ENCODE results near the gene CTDSPL. TPM values are rescaled to one million over a fixed set of nuclear protein-coding genes. Genes with fewer than 3 reads are reported as not detected.

Gene CTDSPL
- polyA plus RNA-seq, 3 donors: 94.0 to 114 (median 104) TPM

GRCh38 chr3:37871858-37872257 is 10.2 kb downstream of the CTDSPL start:
- DNase-seq (ENCODE audit: extremely low read depth in 1 of 11, low read depth in 9 of 11, low spot score in 4 of 11): no peak

- DNase-seq (ENCODE audit: extremely low read depth in 1 of 11, low read depth in 9 of 11, low spot score in 4 of 11): no peak
Measured at GRCh38 chr3:37872413-37873160, 10.9 kb downstream of the CTDSPL start.

GRCh38 chr3:37876279-37876678 is 14.6 kb downstream of the CTDSPL start:
- DNase-seq (ENCODE audit: extremely low read depth in 1 of 11, low read depth in 9 of 11, low spot score in 4 of 11): no peak

GRCh38 chr3:37882711-37883110 is 21.0 kb downstream of the CTDSPL start:
- no peak for DNase-seq (ENCODE audit: extremely low read depth in 1 of 11, low read depth in 9 of 11, low spot score in 4 of 11)

GRCh38 chr3:37885814-37886213 is 24.1 kb downstream of the CTDSPL start:
- no peak for DNase-seq (ENCODE audit: extremely low read depth in 1 of 11, low read depth in 9 of 11, low spot score in 4 of 11)

GRCh38 chr3:37886395-37886794 is 24.7 kb downstream of the CTDSPL start:
- no peak for DNase-seq (ENCODE audit: extremely low read depth in 1 of 11, low read depth in 9 of 11, low spot score in 4 of 11)

GRCh38 chr3:37887062-37887461 is 25.4 kb downstream of the CTDSPL start:
- no peak for DNase-seq (ENCODE audit: extremely low read depth in 1 of 11, low read depth in 9 of 11, low spot score in 4 of 11)

GRCh38 chr3:37887824-37888223 is 26.1 kb downstream of the CTDSPL start:
- no peak for DNase-seq (ENCODE audit: extremely low read depth in 1 of 11, low read depth in 9 of 11, low spot score in 4 of 11)

GRCh38 chr3:37888421-37888820 is 26.7 kb downstream of the CTDSPL start:
- DNase-seq (ENCODE audit: extremely low read depth in 1 of 11, low read depth in 9 of 11, low spot score in 4 of 11): no peak

GRCh38 chr3:37890522-37890921 is 28.8 kb downstream of the CTDSPL start:
- no peak for DNase-seq (ENCODE audit: extremely low read depth in 1 of 11, low read depth in 9 of 11, low spot score in 4 of 11)

- DNase-seq (ENCODE audit: extremely low read depth in 1 of 11, low read depth in 9 of 11, low spot score in 4 of 11): no peak
Measured at GRCh38 chr3:37891227-37891626, 29.5 kb downstream of the CTDSPL start.

- DNase-seq (ENCODE audit: extremely low read depth in 1 of 11, low read depth in 9 of 11, low spot score in 4 of 11): peak in 7 of 11 donors; percentile 32 to 69 (median 57)
Measured at GRCh38 chr3:37892927-37893600, 31.4 kb downstream of the CTDSPL start.

GRCh38 chr3:37896827-37897226 is 35.1 kb downstream of the CTDSPL start:
- DNase-seq (ENCODE audit: extremely low read depth in 1 of 11, low read depth in 9 of 11, low spot score in 4 of 11): no peak

GRCh38 chr3:37897763-37898162 is 36.1 kb downstream of the CTDSPL start:
- no peak for DNase-seq (ENCODE audit: extremely low read depth in 1 of 11, low read depth in 9 of 11, low spot score in 4 of 11)

- no peak for DNase-seq (ENCODE audit: extremely low read depth in 1 of 11, low read depth in 9 of 11, low spot score in 4 of 11)
Measured at GRCh38 chr3:37898424-37898823, 36.7 kb downstream of the CTDSPL start.

GRCh38 chr3:37899101-37899707 is 37.5 kb downstream of the CTDSPL start:
- no peak for DNase-seq (ENCODE audit: extremely low read depth in 1 of 11, low read depth in 9 of 11, low spot score in 4 of 11)

- DNase-seq (ENCODE audit: extremely low read depth in 1 of 11, low read depth in 9 of 11, low spot score in 4 of 11): no peak
Measured at GRCh38 chr3:37899711-37900306, 38.1 kb downstream of the CTDSPL start.

GRCh38 chr3:37901721-37902120 is 40.0 kb downstream of the CTDSPL start:
- no peak for DNase-seq (ENCODE audit: extremely low read depth in 1 of 11, low read depth in 9 of 11, low spot score in 4 of 11)

- DNase-seq (ENCODE audit: extremely low read depth in 1 of 11, low read depth in 9 of 11, low spot score in 4 of 11): no peak
Measured at GRCh38 chr3:37902674-37903073, 41.0 kb downstream of the CTDSPL start.

GRCh38 chr3:37903320-37903719 is 41.6 kb downstream of the CTDSPL start:
- no peak for DNase-seq (ENCODE audit: extremely low read depth in 1 of 11, low read depth in 9 of 11, low spot score in 4 of 11)

All from renal cortex interstitium (tissue), 11 donors.